SK-N-MC (cell line): ENCODE measurements around the gene HACD3.

Experiments used
- EZH2 ChIP-seq: fragments of 200-600 bp; sonication (generic); IDR thresholded peaks from one replicate; pipeline ENCODE4 v1.6.1; 2017; ENCODE audit warnings: antibody characterized with exemption
- POLR2AphosphoS5 ChIP-seq: IDR thresholded peaks from 2 replicates; pipeline ENCODE4 v1.6.1; 2012; ENCODE audit warnings: mild to moderate bottlenecking, low read depth, low read length, borderline replicate concordance

GRCh38 chr15:65618560-65619109 lies 88.4 kb downstream of the HACD3 start:
- TF ChIP-seq POLR2AphosphoS5 (no peak), EZH2 (no peak)
